SIG-M5 treated with dmso at 0.1 percent for 504 hours (cell line): ENCODE data around the gene SIPA1.

ENCODE experiments used
- DNase-seq: peaks from one replicate; lab custom pipeline; 2025; ENCODE audit not compliant: unreplicated experiment; lab: John Stamatoyannopoulos, UW

The SIPA1 gene

GRCh38 chr11:65609229-65609628, 28.7 kb upstream of the SIPA1 start:
- DNase-seq = no peak

GRCh38 chr11:65609665-65610064, 28.2 kb upstream of the SIPA1 start:
- DNase-seq = no peak

GRCh38 chr11:65610404-65610803, 27.5 kb upstream of the SIPA1 start:
- no peak for DNase-seq

- DNase-seq = peak; percentile 30
Observed at GRCh38 chr11:65611028-65611757, 26.7 kb upstream of the SIPA1 start.

- DNase-seq = no peak
Observed at GRCh38 chr11:65611758-65612603, 25.9 kb upstream of the SIPA1 start.

GRCh38 chr11:65612691-65613090, 25.2 kb upstream of the SIPA1 start:
- DNase-seq = no peak

GRCh38 chr11:65613091-65613928, 24.6 kb upstream of the SIPA1 start:
- no peak for DNase-seq

GRCh38 chr11:65615229-65615949, 22.5 kb upstream of the SIPA1 start, which contains the start of gene PCNX3:
TSS of gene PCNX3 (plus strand) at chr11:65615776. CDS start at chr11:65616312, 536 bp downstream.
- peak; percentile 100 for DNase-seq

- no peak for DNase-seq
Observed at GRCh38 chr11:65615950-65616574, 21.8 kb upstream of the SIPA1 start.

GRCh38 chr11:65616575-65617001, 21.3 kb upstream of the SIPA1 start:
- DNase-seq = no peak

GRCh38 chr11:65617136-65617850, 20.6 kb upstream of the SIPA1 start:
- no peak for DNase-seq

GRCh38 chr11:65617990-65618751, 19.7 kb upstream of the SIPA1 start:
- no peak for DNase-seq

GRCh38 chr11:65618763-65619162, 19.1 kb upstream of the SIPA1 start:
- DNase-seq = no peak

- DNase-seq = no peak
Observed at GRCh38 chr11:65619281-65619928, 18.5 kb upstream of the SIPA1 start.

- no peak for DNase-seq
Observed at GRCh38 chr11:65620666-65621065, 17.2 kb upstream of the SIPA1 start.

GRCh38 chr11:65621460-65621859, 16.4 kb upstream of the SIPA1 start:
- DNase-seq = no peak

GRCh38 chr11:65622011-65622410, 15.9 kb upstream of the SIPA1 start:
- DNase-seq = no peak

- no peak for DNase-seq
Observed at GRCh38 chr11:65623177-65623576, 14.7 kb upstream of the SIPA1 start.
